Measurements from ENCODE around the gene KCNJ14.

Gene KCNJ14

DNA sequence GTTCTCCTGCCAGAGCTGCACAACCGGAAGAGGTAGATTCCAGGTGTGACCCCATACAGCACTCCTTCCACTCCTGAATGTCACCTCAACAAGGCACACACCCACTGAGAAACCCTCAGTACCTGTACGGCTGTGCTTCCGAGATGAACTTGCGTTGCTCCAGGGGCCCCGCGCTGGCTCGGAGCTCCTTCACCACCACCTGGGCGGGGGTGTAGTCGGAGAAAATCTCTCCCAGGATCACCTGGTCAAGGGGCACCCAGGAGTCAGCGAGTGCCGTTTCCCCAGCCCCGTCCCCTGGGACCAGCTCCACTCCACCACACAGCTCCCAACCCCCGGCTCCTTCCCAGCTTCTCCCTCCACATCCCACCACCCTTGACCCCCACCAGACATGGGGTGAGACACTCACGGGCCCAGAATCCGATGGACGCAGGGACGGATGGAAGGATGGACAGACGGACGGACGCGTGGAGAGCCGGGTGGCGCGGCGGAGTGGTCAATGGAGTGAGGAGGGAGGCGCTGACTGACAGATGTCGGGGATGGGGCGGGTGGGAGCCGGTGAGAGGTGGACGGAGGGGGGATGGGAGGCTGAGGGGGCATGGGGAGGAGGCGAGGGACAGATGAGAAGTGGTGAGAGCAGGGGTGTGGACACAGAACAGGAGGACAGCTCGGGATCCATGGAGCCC is 53.5 kb downstream of the KCNJ14 start:
- DNase-seq (ENCODE audit: low read depth in 3 of 3): no peak

DNA sequence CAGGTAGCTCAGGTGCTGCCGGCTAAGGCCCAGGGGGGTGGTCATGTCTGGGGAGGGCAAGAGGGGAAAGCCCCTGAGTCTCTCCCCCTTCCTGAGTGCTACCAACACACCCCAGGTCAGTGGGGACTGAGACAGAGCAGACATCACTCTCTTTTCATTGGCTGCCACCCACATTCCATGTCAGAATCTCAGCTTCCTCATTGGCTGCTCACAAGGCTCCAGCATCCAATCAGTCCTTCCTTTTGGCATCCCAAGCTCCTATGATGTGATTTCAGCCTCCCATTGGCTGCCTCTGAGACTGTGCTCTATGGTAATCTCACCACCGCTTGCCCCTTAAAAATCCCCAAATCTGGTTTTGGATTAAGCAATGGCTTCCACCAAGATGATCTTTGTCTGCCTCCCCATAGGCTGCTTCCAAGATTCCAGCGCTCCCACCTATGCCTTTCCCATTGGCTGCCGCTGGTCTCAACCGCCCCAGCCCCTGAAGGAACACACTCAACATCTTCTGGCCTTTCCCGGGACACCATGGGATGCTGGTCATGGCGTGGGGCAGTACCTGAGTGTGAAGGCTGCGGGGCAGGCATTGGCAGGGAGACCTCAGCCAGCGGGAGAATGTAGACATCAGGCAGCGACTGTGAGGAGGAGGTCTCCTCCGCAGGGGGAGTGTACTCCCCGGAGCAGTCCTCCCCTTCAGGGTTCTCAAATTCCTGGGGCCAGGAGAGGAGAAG is 54.3 kb downstream of the KCNJ14 start:
- no peak for DNase-seq (ENCODE audit: low read depth in 3 of 3)

DNA sequence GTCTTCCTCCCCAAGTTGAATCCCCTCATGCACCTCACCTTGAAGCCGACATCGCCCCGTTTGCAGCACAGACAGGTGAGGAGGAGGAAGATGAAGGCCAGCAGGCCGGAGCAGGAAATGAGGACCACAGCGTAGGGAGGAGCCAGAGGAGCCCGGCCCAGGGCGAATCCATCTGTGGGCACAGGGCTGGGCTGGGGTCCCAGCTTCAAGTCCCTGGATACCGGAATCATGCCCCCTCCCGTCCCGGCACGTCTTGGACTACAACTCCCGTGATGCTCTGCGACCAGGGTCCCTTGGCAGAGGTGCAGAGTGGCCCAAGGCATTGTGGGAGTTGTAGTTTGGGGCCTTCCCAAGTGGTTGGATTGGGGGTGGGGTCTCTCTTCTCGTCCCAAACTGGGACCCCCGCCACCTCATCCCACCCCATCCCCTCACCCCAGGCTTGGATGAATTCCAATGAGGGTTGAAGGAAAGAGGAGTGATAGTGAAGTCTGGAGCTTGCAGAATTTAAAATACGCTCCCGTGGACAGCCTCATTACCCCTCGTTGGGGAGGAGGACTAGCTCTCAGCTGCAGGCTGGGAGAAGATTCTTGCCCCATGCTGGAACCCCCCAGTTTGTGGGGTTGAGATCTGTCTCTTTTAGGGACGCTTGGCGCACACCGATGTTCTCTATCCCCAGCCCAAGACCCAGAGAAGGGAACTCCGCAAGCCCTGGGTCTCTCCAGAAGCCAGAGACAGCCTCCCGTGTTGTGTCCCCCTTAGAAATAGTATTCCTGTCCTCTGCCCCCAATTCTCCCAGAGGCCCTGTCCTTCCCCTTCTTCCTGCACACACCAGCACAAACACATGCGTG is 55.3 kb downstream of the KCNJ14 start:
- peak; percentile 62 to 68 (median 63) for DNase-seq (ENCODE audit: low read depth in 3 of 3)

DNA sequence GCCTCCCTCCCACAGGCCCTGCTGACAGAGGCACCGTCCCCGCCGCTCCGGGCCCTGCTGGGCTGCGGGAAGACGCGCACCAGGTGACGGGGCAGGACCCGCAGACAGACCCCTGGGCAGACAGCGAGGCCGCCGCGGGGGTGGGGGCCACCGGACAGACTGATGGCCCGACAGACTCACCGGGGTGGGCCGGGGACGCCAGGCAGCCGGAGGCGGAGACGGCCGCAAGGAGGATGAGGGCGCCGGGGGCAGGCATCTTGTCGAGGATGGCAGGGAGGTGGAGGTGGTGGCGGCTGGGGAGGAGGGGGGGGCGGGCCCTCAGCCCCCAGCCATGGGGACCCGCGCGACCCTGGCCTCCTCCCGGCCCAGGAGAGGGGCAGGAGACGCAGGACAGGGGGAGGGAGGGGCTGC is 56.0 kb downstream of the KCNJ14 start:
- no peak for DNase-seq (ENCODE audit: low read depth in 3 of 3)

DNA sequence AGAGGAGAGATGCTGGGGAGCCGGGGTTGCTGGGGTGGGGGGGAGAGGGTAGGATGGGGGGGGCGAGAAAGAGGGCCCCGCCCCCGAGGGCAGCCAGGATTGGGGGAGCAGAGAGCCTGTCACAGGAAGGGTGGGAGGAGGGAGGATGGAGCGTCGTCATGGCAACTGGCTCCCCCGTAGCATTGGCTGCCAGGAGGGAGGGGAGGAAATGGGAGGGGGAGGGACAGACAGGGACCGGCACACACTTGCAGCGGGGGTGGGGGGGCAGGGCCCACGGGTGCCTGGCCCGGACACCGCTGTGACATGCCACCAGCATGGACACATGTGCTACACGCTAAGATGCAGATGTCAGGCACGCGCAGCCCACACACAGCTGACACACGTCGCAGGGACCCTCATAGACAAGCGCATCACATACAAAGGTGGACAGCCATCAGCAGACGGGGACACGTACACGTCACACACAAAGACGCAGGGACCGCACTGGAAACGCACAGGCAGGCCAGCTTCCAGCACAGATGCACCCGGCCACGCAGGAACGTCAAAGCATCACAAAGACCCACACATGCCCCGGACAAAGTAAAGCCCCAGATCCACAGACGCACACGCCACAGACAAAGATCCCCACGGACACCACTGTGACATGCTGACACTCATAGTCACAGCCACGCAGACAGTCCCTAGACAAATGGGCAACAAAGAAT is 56.6 kb downstream of the KCNJ14 start, which contains the start of gene LMTK3:
TSS of gene LMTK3 (minus strand) at position 36 of the 704 bp plus-strand sequence. CDS start 259 bp downstream, outside the sequence.
- DNase-seq (ENCODE audit: low read depth in 3 of 3): peak in 2 of 3 experiments; percentile 44 to 75

DNA sequence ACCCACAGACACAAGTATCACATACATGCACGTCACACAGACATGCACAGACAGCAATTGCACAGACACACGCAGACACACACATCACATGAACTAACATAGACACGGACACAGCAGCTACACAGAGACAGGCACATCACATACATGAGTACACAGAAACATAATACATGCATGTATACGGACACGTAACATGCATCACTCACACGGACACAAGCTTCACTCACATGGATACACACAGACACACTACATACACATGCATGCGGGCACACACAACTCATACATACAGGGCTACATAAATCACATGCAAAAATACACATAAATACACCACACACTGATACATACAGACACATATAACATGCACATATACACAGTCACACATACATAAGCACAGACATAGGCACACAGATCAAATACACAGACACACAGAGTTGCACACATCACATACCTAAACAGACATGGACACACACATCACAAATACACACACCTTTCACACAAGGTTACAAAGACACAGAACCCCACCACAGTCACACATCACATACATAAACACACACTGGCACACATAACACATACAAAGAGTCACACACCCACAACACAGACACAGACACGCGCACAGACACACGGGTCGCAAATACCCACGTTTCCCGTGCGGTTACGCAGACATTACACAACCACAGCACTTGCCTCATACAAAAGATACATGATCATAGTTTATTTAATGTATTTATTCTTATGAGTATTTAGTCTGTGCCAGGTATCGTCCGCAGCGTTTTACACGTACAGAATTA is 57.3 kb downstream of the KCNJ14 start:
- DNase-seq (ENCODE audit: low read depth in 3 of 3): no peak

DNA sequence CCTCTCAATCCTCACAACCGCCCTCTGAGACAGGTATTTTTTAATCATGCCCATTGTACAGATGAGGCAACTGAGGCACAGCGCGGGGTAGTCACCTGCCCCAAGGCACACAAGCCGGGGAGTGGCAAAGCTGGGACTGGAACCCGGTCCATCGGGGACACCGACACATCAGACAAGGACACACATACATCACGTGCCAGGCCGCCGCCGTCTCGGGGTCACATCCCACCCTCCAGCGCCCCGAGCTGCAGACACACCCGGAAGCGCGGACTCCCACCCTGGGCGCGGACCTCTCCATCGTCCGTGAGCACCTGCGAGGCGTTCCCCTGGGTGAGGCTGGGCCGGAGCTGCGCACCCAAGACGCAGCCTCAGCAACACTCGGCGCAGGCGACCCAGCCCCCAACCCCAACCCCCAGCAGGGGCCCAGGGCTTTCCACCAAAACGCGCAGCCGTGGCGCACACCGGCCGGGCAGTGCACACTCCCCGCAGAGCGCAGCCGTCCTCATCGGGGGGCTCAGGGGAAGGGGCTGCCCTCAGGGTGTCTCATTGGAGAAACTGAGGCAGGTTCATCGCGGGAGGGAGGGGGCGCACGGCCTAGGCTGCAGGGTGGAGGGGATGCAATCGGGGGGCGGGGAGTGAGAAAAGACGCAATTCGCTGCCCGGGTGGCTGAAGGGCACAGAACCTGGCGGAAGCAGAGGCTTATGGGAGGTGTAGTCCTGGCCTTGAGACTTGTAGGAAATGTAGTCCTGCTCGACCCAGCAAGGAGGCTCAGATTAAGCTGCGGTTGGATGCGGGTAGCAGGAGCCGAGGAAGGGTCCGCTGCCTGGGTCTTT is 58.1 kb downstream of the KCNJ14 start:
- DNase-seq (ENCODE audit: low read depth in 3 of 3): peak in 2 of 3 experiments; percentile 58 to 72

DNA sequence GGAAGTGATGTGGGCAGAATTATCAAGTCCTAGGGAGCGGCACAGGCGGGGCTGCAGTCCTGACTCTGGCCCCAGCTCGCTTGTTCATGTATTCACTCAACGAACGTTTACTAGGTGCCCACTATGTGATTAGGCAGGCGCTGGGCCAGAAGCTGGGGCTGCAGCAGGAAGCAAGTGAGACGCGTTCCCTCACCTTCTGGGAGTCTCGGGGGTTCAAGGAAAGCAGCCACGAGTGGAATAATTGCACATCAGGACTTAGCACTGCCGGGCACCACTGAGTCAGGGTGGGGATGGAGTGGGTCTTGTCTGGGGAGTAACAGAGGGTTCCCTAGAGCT is 58.7 kb downstream of the KCNJ14 start:
- no peak for DNase-seq (ENCODE audit: low read depth in 3 of 3)

DNA sequence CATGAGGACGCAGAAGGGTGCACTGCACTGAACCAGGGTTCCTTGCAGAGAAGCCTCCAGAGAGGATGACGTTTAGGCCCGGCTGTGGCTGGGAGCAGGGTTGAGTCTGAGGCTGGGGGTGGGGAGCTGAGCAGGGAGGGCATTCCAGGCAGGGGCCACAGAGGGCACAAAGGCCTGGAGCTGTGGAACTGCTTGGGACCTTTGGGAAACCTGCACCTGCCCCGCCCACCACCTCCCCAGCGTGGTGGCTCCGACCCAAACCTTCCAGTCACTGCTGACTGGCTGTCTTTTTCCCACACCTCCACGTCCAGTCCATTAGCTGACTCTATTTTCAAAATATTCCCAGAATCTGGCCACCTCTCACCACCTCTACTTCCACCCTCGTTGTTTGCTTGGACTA is 61.2 kb downstream of the KCNJ14 start:
- DNase-seq (ENCODE audit: low read depth in 3 of 3): no peak
